ENCODE measurements around the gene EXOC4. TPM values are rescaled to one million over a fixed set of nuclear protein-coding genes. Genes with fewer than 3 reads are reported as not detected.
A peak's percentile ranks its signal among the peaks of the same experiment; 100 is the strongest.
"Not testable (repeated sequence)": the region's sequence is repeated elsewhere in the genome, so short reads cannot be mapped to it uniquely, and the experiment has no call there.

The EXOC4 gene
- total RNA-seq, 2 donors from 2014 or later = 62.0 to 146 TPM

DNA sequence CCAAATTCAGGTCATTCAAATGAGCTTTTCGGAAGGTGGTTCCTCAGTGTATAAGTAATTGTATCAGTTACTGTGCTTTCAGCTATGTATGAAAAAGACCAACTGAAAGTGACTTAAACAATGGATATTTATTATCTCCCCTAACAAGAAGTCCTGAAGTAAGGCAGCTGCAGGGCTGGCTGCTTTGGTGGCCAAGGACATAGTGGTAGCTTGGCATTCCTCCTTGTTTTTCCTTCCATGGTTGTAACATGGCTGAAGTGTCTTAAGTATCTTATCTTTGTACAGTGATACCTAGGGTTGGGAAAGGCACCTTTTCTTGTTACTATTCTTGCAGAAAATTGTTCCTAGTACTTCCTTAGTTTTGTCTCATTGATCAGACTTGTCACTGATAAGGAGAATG lies 21.4 kb downstream of the EXOC4 start:
- Histone ChIP-seq H3K4me3 (no peak overlapping the region), H3K9me3 (no peaks in the 10 kb centered on the region), H3K27ac (no peak overlapping the region), H3K27me3 (no peaks in the 10 kb centered on the region), H3K36me3 (replicated peaks in 1 of 2; ENCODE audit: insufficient read depth in 1 of 2, low read depth in 2 of 2) (peaks cover 0 to 5% of the 10 kb centered on the region in 2 donors), H3K4me1 (peaks cover 30% of the 10 kb centered on the region)
- ATAC-seq (no peak), DNase-seq (peak in 1 of 4 donors; percentile 41)
- 69 to 85% methylated on average over 1 of the region's 1 CpG for WGBS, 2 donors
- TF ChIP-seq, protein P1, sequence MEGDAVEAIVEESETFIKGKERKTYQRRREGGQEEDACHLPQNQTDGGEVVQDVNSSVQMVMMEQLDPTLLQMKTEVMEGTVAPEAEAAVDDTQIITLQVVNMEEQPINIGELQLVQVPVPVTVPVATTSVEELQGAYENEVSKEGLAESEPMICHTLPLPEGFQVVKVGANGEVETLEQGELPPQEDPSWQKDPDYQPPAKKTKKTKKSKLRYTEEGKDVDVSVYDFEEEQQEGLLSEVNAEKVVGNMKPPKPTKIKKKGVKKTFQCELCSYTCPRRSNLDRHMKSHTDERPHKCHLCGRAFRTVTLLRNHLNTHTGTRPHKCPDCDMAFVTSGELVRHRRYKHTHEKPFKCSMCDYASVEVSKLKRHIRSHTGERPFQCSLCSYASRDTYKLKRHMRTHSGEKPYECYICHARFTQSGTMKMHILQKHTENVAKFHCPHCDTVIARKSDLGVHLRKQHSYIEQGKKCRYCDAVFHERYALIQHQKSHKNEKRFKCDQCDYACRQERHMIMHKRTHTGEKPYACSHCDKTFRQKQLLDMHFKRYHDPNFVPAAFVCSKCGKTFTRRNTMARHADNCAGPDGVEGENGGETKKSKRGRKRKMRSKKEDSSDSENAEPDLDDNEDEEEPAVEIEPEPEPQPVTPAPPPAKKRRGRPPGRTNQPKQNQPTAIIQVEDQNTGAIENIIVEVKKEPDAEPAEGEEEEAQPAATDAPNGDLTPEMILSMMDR (IDR thresholded peaks at IDR 0.05) = no peak
- no peak for TF ChIP-seq POLR2A (IDR thresholded peaks at IDR 0.05)
- intact Hi-C loops (cut with DNase I) = no loop called here

DNA sequence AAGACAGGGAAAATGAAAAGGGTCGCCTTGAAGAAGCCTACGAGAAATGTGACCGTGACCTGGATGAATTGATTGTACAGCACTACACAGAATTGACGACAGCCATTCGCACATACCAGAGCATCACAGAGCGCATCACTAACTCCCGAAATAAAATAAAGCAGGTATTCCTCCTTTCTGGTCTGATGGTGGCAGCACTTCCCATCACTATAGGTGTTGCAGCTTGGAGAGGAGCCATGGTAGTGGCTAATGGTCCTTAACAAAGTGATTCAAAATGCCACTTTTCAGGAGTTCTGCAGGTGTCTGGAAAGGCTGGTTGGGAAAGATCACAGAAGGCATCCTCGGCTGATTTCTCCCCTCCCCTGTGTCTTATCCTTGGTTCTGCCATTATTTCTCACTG lies 22.1 kb downstream of the EXOC4 start:
- no peak for DNase-seq
- peaks cover 29% of the 10 kb centered on the region for H3K4me1 ChIP-seq
- H3K27me3 ChIP-seq = no peaks in the 10 kb centered on the region
- TF ChIP-seq POLR2A (IDR thresholded peaks at IDR 0.05) = no peak
- TF ChIP-seq, protein P1 (IDR thresholded peaks at IDR 0.05) = no peak
- H3K4me3 ChIP-seq = no peak overlapping the region
- no peak overlapping the region for H3K27ac ChIP-seq
- H3K36me3 ChIP-seq (replicated peaks in 1 of 2; ENCODE audit: insufficient read depth in 1 of 2, low read depth in 2 of 2) = peaks cover 0 to 5% of the 10 kb centered on the region in 2 donors
- intact Hi-C loops (cut with DNase I) = no loop called here
- 88 to 92% methylated on average over 8 of the region's 8 CpGs for WGBS, 2 donors
- H3K9me3 ChIP-seq = no peaks in the 10 kb centered on the region
- no peak for ATAC-seq

DNA sequence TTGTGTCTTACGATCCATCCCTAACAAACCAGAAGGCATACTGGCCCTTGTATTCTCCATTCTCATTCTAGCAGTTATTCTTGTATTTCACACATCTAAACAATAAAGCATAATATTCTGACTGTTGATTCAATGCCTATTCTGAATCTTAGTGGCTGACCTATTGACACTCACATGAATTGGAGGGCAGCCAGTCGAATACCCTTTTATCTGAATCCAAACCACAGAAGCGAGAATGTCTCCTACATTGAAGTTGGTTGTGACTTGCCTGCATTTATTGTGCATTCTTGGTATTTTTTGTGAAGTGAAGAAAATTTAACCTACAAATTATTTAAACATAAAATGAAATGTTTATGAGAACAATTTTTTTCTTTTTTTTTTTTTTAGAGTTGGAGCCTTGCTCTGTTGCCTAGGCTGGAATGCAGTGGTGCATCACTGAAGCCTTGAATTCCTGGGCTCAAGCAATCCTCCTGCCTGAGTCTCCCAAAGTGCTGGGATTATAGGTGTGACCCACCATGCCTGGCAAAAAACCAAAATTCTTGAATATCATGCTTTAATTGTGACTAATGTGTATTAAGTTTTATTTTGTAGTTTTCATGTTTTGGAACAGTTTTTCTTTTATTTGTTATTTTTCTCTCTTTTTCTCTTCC lies 22.7 kb downstream of the EXOC4 start:
- WGBS, 2 donors = 91% methylated on average over 3 of the region's 3 CpGs
- intact Hi-C loops (cut with DNase I) = no loop called here
- ATAC-seq (no peak), DNase-seq (no peak)
- Histone ChIP-seq H3K9me3 (no peaks in the 10 kb centered on the region), H3K36me3 (replicated peaks in 1 of 2; ENCODE audit: insufficient read depth in 1 of 2, low read depth in 2 of 2) (peaks cover 0 to 5% of the 10 kb centered on the region in 2 donors), H3K27ac (no peak overlapping the region), H3K27me3 (no peaks in the 10 kb centered on the region), H3K4me3 (no peak overlapping the region), H3K4me1 (peaks cover 29% of the 10 kb centered on the region)
- TF ChIP-seq POLR2A (IDR thresholded peaks at IDR 0.05) = no peak
- TF ChIP-seq, protein P1 (IDR thresholded peaks at IDR 0.05) = no peak

DNA sequence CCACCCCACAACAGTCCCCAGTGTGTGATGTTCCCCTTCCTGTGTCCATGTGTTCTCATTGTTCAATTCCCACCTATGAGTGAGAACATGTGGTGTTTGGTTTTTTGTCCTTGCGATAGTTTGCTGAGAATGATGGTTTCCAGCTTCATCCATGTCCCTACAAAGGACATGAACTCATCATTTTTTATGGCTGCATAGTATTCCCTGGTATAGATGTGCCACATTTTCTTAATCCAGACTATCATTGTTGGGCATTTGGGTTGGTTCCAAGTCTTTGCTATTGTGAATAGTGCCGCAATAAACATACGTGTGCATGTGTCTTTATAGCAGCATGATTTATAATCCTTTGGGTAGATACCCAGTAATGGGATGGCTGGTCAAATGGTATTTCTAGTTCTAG lies 26.1 kb downstream of the EXOC4 start:
- H3K27ac ChIP-seq; H3K27me3 ChIP-seq; H3K9me3 ChIP-seq; H3K4me3 ChIP-seq; H3K36me3 ChIP-seq (replicated peaks in 1 of 2; ENCODE audit: insufficient read depth in 1 of 2, low read depth in 2 of 2); H3K4me1 ChIP-seq; DNase-seq; ATAC-seq; intact Hi-C loops (cut with DNase I): not testable (repeated sequence)
- WGBS, 2 donors = 98 to 100% methylated on average over 2 to 3 of the region's 3 CpGs

GRCh38 chr7:133282094-133282493 lies 29.2 kb downstream of the EXOC4 start:
- DNase-seq = no peak
- TF ChIP-seq, protein P1 (IDR thresholded peaks at IDR 0.05) = no peak
- Histone ChIP-seq H3K36me3 (replicated peaks in 1 of 2; ENCODE audit: insufficient read depth in 1 of 2, low read depth in 2 of 2) (peaks cover 0 to 5% of the 10 kb centered on the region in 2 donors), H3K27ac (no peak overlapping the region), H3K27me3 (no peaks in the 10 kb centered on the region), H3K4me3 (no peak overlapping the region), H3K9me3 (no peaks in the 10 kb centered on the region), H3K4me1 (peaks cover 7% of the 10 kb centered on the region)
- intact Hi-C loops (cut with DNase I) = no loop called here
- 77 to 85% methylated on average over 1 of the region's 1 CpG for WGBS, 2 donors
- no peak for ATAC-seq
